GM18907 (cell line): ENCODE results near the gene PCDH19.
A peak's percentile ranks its signal among the peaks of the same experiment; 100 is the strongest.
"Not testable (repeated sequence)": the region's sequence is repeated elsewhere in the genome, so short reads cannot be mapped to it uniquely, and the experiment has no call there.

Experiments
- ATAC-seq: cut with Tn5 transposase; IDR thresholded peaks from one replicate; pipeline ENCODE4 v1.9.1; 2021; ENCODE audit warnings: mild to moderate bottlenecking, moderate library complexity; ENCODE audit not compliant: unreplicated experiment

The PCDH19 gene

GRCh38 chrX:100409610-100410590, at the start of gene PCDH19:
Gene PCDH19, minus strand, starts transcription at chrX:100410273. Its CDS starts 1,676 bp downstream, at chrX:100408597.
- no peak for ATAC-seq

GRCh38 chrX:100449696-100450608, 39.9 kb upstream of the PCDH19 start:
- ATAC-seq: no peak

- peak; percentile 80 for ATAC-seq
Observed at GRCh38 chrX:100447655-100448397, 37.8 kb upstream of the PCDH19 start.

- ATAC-seq: no peak
Observed at GRCh38 chrX:100445593-100445992, 35.5 kb upstream of the PCDH19 start.

GRCh38 chrX:100441321-100441720, 31.2 kb upstream of the PCDH19 start:
- ATAC-seq: not testable (repeated sequence)

GRCh38 chrX:100440006-100440405, 29.9 kb upstream of the PCDH19 start:
- no peak for ATAC-seq

- ATAC-seq: no peak
Observed at GRCh38 chrX:100435726-100436125, 25.7 kb upstream of the PCDH19 start.

GRCh38 chrX:100424012-100424411, 13.9 kb upstream of the PCDH19 start:
- no peak for ATAC-seq

GRCh38 chrX:100418556-100418955, 8.5 kb upstream of the PCDH19 start:
- no peak for ATAC-seq

GRCh38 chrX:100417681-100418080, 7.6 kb upstream of the PCDH19 start:
- ATAC-seq: no peak

- ATAC-seq: peak; percentile 89
Observed at GRCh38 chrX:100413229-100413628, 3.2 kb upstream of the PCDH19 start.

- ATAC-seq: no peak
Observed at GRCh38 chrX:100411802-100412715, 2.0 kb upstream of the PCDH19 start.

GRCh38 chrX:100410901-100411801, 1.1 kb upstream of the PCDH19 start:
- no peak for ATAC-seq

GRCh38 chrX:100408713-100409609, 1.1 kb downstream of the PCDH19 start:
- ATAC-seq: no peak

GRCh38 chrX:100407784-100408712, 2.0 kb downstream of the PCDH19 start:
- ATAC-seq: no peak

- ATAC-seq: no peak
Observed at GRCh38 chrX:100407147-100407783, 2.8 kb downstream of the PCDH19 start.
